GM12892 (cell line): ENCODE results near the gene SLC30A2.

Experiments
- POLR2A ChIP-seq: IDR thresholded peaks from 2 replicates; pipeline ENCODE4 v1.6.1; 2011; ENCODE audit warnings: low read depth, low read length, control low read depth
- POLR2AphosphoS5 ChIP-seq: IDR thresholded peaks from 2 replicates; pipeline ENCODE4 v1.6.1; 2011; ENCODE audit warnings: low read depth, low read length, control low read depth
- TAF1 ChIP-seq: IDR thresholded peaks from 2 replicates; pipeline ENCODE4 v1.6.1; 2011; ENCODE audit warnings: low read depth, mild to moderate bottlenecking, control low read depth, low read length, borderline replicate concordance

GRCh38 chr1:26043765-26044164 is 2.2 kb downstream of the SLC30A2 start:
- TF ChIP-seq POLR2AphosphoS5 (no peak), POLR2A (no peak), TAF1 (no peak)
